A549 (cell line): Measurements from ENCODE around the gene HSPG2.

Experiments
- JUN ChIP-seq, 2 experiments: fragments of >200 bp; sonication (Bioruptor Twin); formaldehyde crosslinking; IDR thresholded peaks; 2 replicates in 1 of 2; 3 replicates in 1 of 2; pipeline ENCODE4 v1.6.1; 2016 to 2017
- JUNB ChIP-seq: fragments of >200 bp; sonication (Bioruptor Twin); formaldehyde crosslinking; IDR thresholded peaks from 2 replicates; pipeline ENCODE4 v1.6.1; 2016
- POLR2A ChIP-seq: IDR thresholded peaks from 2 replicates; pipeline ENCODE4 v1.6.1; 2012; ENCODE audit warnings: mild to moderate bottlenecking, low read length
- TF ChIP-seq, protein P1 (sequence below): fragments of 200-600 bp; sonication (generic); IDR thresholded peaks from 2 replicates; pipeline ENCODE4 v1.6.1; 2016; ENCODE audit warnings: antibody characterized with exemption, mild to moderate bottlenecking, moderate library complexity
- TF ChIP-seq, protein P2 (sequence below): IDR thresholded peaks from 2 replicates; pipeline ENCODE4 v1.6.1; 2012

DNA sequence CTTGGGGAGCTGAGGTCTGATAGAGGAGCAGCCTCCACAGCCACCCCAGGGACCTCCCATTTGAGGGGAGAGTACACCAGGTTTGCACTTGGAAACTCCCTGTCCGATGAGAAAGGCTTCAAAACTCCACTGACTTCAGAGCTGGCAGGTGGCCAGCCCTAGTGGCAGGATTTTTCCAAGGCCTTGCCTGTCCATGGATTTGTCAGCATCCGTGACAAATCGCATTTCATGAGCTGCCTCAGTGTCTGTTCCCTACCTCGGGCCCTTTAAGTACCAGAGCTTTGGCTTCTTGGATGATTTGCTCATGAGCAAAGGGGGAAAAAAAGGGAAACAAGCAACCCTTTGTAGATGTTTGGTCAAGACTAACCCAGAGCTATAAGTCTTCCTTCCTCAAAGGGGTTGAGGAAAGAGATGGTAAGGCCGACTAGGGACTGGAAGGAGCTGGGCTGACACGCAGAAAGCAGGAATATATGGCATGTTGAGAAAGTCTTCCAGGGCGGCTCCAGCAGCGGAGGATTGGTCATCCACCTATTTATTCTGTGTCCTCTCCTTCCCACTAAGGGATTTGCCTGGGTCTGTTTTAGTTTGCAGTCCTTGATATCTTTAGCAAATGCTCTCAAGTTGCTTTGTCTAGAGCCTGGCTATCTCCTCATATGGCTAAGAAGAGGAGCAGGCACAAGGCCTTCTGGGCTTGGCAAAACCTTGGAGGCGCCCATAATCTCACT lies 2.7 kb upstream of the HSPG2 start:
- TF ChIP-seq JUNB: no peak
- no peak for TF ChIP-seq POLR2A
- TF ChIP-seq, protein P1, sequence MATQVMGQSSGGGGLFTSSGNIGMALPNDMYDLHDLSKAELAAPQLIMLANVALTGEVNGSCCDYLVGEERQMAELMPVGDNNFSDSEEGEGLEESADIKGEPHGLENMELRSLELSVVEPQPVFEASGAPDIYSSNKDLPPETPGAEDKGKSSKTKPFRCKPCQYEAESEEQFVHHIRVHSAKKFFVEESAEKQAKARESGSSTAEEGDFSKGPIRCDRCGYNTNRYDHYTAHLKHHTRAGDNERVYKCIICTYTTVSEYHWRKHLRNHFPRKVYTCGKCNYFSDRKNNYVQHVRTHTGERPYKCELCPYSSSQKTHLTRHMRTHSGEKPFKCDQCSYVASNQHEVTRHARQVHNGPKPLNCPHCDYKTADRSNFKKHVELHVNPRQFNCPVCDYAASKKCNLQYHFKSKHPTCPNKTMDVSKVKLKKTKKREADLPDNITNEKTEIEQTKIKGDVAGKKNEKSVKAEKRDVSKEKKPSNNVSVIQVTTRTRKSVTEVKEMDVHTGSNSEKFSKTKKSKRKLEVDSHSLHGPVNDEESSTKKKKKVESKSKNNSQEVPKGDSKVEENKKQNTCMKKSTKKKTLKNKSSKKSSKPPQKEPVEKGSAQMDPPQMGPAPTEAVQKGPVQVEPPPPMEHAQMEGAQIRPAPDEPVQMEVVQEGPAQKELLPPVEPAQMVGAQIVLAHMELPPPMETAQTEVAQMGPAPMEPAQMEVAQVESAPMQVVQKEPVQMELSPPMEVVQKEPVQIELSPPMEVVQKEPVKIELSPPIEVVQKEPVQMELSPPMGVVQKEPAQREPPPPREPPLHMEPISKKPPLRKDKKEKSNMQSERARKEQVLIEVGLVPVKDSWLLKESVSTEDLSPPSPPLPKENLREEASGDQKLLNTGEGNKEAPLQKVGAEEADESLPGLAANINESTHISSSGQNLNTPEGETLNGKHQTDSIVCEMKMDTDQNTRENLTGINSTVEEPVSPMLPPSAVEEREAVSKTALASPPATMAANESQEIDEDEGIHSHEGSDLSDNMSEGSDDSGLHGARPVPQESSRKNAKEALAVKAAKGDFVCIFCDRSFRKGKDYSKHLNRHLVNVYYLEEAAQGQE: no peak
- no peak for TF ChIP-seq JUN (IDR thresholded peaks at IDR 0.05)
- TF ChIP-seq, protein P2, sequence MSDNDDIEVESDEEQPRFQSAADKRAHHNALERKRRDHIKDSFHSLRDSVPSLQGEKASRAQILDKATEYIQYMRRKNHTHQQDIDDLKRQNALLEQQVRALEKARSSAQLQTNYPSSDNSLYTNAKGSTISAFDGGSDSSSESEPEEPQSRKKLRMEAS: peak; percentile 57; the same call in 1 of the 2 replicates
